B cell (primary cell): ENCODE results near the gene MAGEB3. TPM values are rescaled to one million over a fixed set of nuclear protein-coding genes. Genes with fewer than 3 reads are reported as not detected.
"Not testable (repeated sequence)": the region's sequence is repeated elsewhere in the genome, so short reads cannot be mapped to it uniquely, and the experiment has no call there.

ENCODE experiments used
- ATAC-seq: fragments of 200-7000 bp; cut with Tn5 transposase; one replicate; pipeline ENCODE4 v1.10.0; 2021; ENCODE audit warnings: low read depth, mild to moderate bottlenecking, moderate number of reproducible peaks, moderate library complexity
- CTCF ChIA-PET: fragments of 350-600 bp; sonication (Branson Sonifier 250); formaldehyde crosslinking; loops from one replicate; lab custom pipeline; 2021; ENCODE audit warnings: antibody characterized with exemption, inconsistent platforms; lab: Charles Lee
- POLR2A ChIA-PET: fragments of 350-600 bp; sonication (Branson Sonifier 250); formaldehyde crosslinking; loops from one replicate; lab custom pipeline; 2021; ENCODE audit warnings: antibody characterized with exemption; lab: Charles Lee
- DNase-seq: peaks from one replicate; pipeline ENCODE4 v3.0.0; 2013
- H2AFZ ChIP-seq: 2 replicates; pipeline ENCODE4 v1.6.1; 2012; ENCODE audit warnings: mild to moderate bottlenecking, low read depth, low read length; ENCODE audit not compliant: insufficient read depth, poor library complexity, severe bottlenecking
- H3K27ac ChIP-seq, 2 donors: 1 replicate in 1 of 2; 2 replicates in 1 of 2; pipeline ENCODE4 v1.5.1; 2012 to 2013; ENCODE audit warnings: low read length in 2 of 2, mild to moderate bottlenecking in 2 of 2, moderate library complexity in 1 of 2
- H3K27me3 ChIP-seq, 4 experiments: fragments of 200-600 bp in 1 of 4; sonication (generic) in 1 of 4; replicated peaks in 1 of 4; 1 replicate in 2 of 4; 2 replicates in 2 of 4; pipeline versions ENCODE4 v1.6.1 to v1.7.0; 2013 to 2016; ENCODE audit warnings: low read length in 3 of 4, mild to moderate bottlenecking in 2 of 4, mixed read lengths in 1 of 4, moderate library complexity in 1 of 4; ENCODE audit not compliant: insufficient read depth in 4 of 4, control insufficient read depth in 3 of 4; ENCODE audit errors: control extremely low read depth in 1 of 4
- H3K36me3 ChIP-seq, 2 experiments: replicated peaks in 1 of 2; 1 replicate in 1 of 2; 2 replicates in 1 of 2; pipeline versions ENCODE4 v1.6.1 to v1.7.1; 2013; ENCODE audit warnings: low read length in 1 of 2; ENCODE audit not compliant: insufficient read depth in 2 of 2, control insufficient read depth in 1 of 2; ENCODE audit errors: control extremely low read depth in 1 of 2, extremely low read depth in 1 of 2
- H3K4me1 ChIP-seq, 2 donors: fragments of 200-600 bp in 1 of 2; sonication (generic) in 1 of 2; 1 replicate in 1 of 2; 2 replicates in 1 of 2; pipeline versions ENCODE4 v1.5.1 to v1.6.1; 2013 to 2017; ENCODE audit warnings: low read length in 2 of 2; ENCODE audit not compliant: control insufficient read depth in 2 of 2, insufficient read depth in 2 of 2
- H3K4me2 ChIP-seq: replicated peaks from 2 replicates; pipeline ENCODE3; 2012; ENCODE audit warnings: mild to moderate bottlenecking, low read depth, low read length; ENCODE audit not compliant: poor library complexity, severe bottlenecking
- H3K4me3 ChIP-seq, 5 experiments: fragments of 200-600 bp in 1 of 5; sonication (generic) in 1 of 5; 1 replicate in 3 of 5; 2 replicates in 2 of 5; pipeline versions ENCODE4 v1.5.1 to v1.7.0; 2011 to 2016; ENCODE audit warnings: low read length in 4 of 5, mild to moderate bottlenecking in 4 of 5, low read depth in 2 of 5, control low read depth in 1 of 5, moderate library complexity in 1 of 5; ENCODE audit not compliant: insufficient read depth in 1 of 5; ENCODE audit errors: control extremely low read depth in 1 of 5, extremely low read depth in 1 of 5
- H3K79me2 ChIP-seq: fragments of 200-600 bp; sonication (generic); one replicate; pipeline ENCODE4 v1.6.0; 2016; ENCODE audit warnings: low read length; ENCODE audit not compliant: control insufficient read depth, insufficient read depth
- H3K9ac ChIP-seq: fragments of 200-600 bp; sonication (generic); 2 replicates; pipeline ENCODE4 v1.6.1; 2017; ENCODE audit warnings: mild to moderate bottlenecking, low read length, moderate library complexity
- H3K9me3 ChIP-seq, 3 donors: one replicate each; pipeline versions ENCODE4 v1.6.1 to v1.7.1; 2013; ENCODE audit warnings: low read length in 2 of 3; ENCODE audit not compliant: control insufficient read depth in 2 of 3, insufficient read depth in 1 of 3; ENCODE audit errors: control extremely low read depth in 1 of 3
- H4K20me1 ChIP-seq: 2 replicates; pipeline ENCODE4 v1.6.0; 2012; ENCODE audit warnings: mild to moderate bottlenecking, low read length; ENCODE audit not compliant: insufficient read depth, control insufficient read depth, poor library complexity, severe bottlenecking
- H3K27ac Mint-ChIP-seq: one replicate; pipeline ENCODE4 v1.8.0; 2021; ENCODE audit warnings: mixed read lengths
- H3K27me3 Mint-ChIP-seq: one replicate; pipeline ENCODE4 v1.8.0; 2021; ENCODE audit warnings: mixed read lengths
- H3K4me1 Mint-ChIP-seq: one replicate; pipeline ENCODE4 v1.8.0; 2021; ENCODE audit warnings: mixed read lengths
- H3K4me3 Mint-ChIP-seq: one replicate; pipeline ENCODE4 v1.8.0; 2021; ENCODE audit warnings: mixed read lengths
- H3K9me3 Mint-ChIP-seq: one replicate; pipeline ENCODE4 v1.8.0; 2022; ENCODE audit warnings: mixed read lengths; ENCODE audit not compliant: insufficient read depth
- CTCF ChIP-seq: fragments of 200-600 bp; IDR thresholded peaks from one replicate; pipeline ENCODE4 v1.8.0; 2022; ENCODE audit warnings: antibody characterized with exemption, mild to moderate bottlenecking
- EZH2 ChIP-seq: IDR thresholded peaks from 2 replicates; pipeline ENCODE4 v1.6.1; 2012; ENCODE audit warnings: borderline replicate concordance, low read depth, mild to moderate bottlenecking, moderate library complexity, low read length; ENCODE audit not compliant: insufficient read depth, poor library complexity, severe bottlenecking
- WGBS: methylation state at CpG from one replicate; pipeline ENCODE4 v1.1.5; 2013; ENCODE audit warnings: missing lambda C conversion rate; ENCODE audit not compliant: insufficient coverage; 5-methylcytosine and 5-hydroxymethylcytosine counted together
- intact Hi-C: fragments of 100-400 bp; cut with micrococcal nuclease; formaldehyde crosslinking; loops from one replicate; pipeline ENCODE4 v1.10.0; 2022
- polyA plus RNA-seq: library from polyadenylated mRNA; depleted of rRNA; stranded (reverse); fragments of >200 nt; gene quantifications from 2 replicates; pipeline ENCODE4 v1.2.3, GENCODE V29; 2012
- total RNA-seq, 2 donors: library from RNA; stranded (reverse); fragments of 120-200 nt in 1 of 2; gene quantifications; 1 replicate in 1 of 2; 2 replicates in 1 of 2; pipeline versions ENCODE4 v1.2.3 to v1.2.4, GENCODE V29; 2013 to 2022

The MAGEB3 gene
- total and polyA plus RNA-seq, 2 donors (not counting 1 experiment from before 2014, with no cell fraction given), result not detected

- Histone ChIP-seq H3K9ac (no peak overlapping the region), H3K79me2 (no peaks in the 10 kb centered on the region), H3K36me3 (no peaks in the 10 kb centered on the region), H3K27me3 (no peaks in the 10 kb centered on the region), H3K4me1 (no peaks in the 10 kb centered on the region), H3K4me2 (no peak overlapping the region), H2AFZ (no peak overlapping the region), H3K4me3 (no peak overlapping the region), H3K27ac (no peak overlapping the region), H4K20me1 (no peaks in the 10 kb centered on the region), H3K9me3 (no peaks in the 10 kb centered on the region)
- CTCF ChIA-PET, result no interaction called here
- Mint-ChIP-seq H3K9me3 (no peaks in the 10 kb centered on the region), H3K27ac (no peak overlapping the region), H3K4me1 (no peaks in the 10 kb centered on the region), H3K27me3 (peaks cover 5% of the 10 kb centered on the region), H3K4me3 (no peak overlapping the region)
- intact Hi-C loops, result no loop called here
- DNase-seq (no peak), ATAC-seq (no peak)
- no peak for TF ChIP-seq CTCF
- POLR2A ChIA-PET, result no interaction called here
- WGBS, result no CpG with 5 or more reads among the region's 3 CpGs
These were observed 46.9 kb upstream of the MAGEB3 start for GRCh38 chrX:30183554-30183953.

DNA sequence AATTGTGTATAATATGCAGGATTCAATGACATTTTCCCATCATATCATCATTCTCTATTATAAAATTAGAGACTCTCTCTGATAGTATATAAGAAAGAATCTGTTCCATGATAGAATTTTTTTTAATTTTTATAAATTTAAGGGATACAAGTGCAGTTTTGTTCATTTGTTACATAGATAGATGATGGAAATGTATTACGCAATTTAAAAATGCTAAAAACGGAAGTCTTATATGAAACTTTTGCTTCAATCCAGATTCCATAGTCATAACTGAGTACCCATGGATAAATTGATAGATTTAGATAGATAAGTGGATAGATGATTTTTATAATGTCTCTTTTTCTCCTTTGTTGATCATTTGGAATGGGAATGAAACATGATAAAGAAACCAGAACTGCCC lies 40.0 kb upstream of the MAGEB3 start:
- DNase-seq, result no peak
- Mint-ChIP-seq H3K4me1 (no peaks in the 10 kb centered on the region), H3K4me3 (no peak overlapping the region), H3K27ac (no peak overlapping the region), H3K27me3 (no peaks in the 10 kb centered on the region), H3K9me3 (no peaks in the 10 kb centered on the region)
- intact Hi-C loops, result no loop called here
- ChIA-PET CTCF (no interaction called here), POLR2A (no interaction called here)
- H3K79me2 ChIP-seq, result no peaks in the 10 kb centered on the region
- H3K9me3 ChIP-seq, result no peaks in the 10 kb centered on the region
- H3K9ac ChIP-seq, result no peak overlapping the region
- no peaks in the 10 kb centered on the region for H3K4me1 ChIP-seq
- WGBS, result no CpG with 5 or more reads among the region's 2 CpGs
- H3K4me2 ChIP-seq, result no peak overlapping the region
- TF ChIP-seq CTCF (no peak), EZH2 (no peak)
- no peaks in the 10 kb centered on the region for H3K27me3 ChIP-seq
- ATAC-seq, result no peak
- H3K4me3 ChIP-seq, result no peak overlapping the region
- no peaks in the 10 kb centered on the region for H3K36me3 ChIP-seq
- no peak overlapping the region for H3K27ac ChIP-seq
- no peak overlapping the region for H2AFZ ChIP-seq
- no peaks in the 10 kb centered on the region for H4K20me1 ChIP-seq

DNA sequence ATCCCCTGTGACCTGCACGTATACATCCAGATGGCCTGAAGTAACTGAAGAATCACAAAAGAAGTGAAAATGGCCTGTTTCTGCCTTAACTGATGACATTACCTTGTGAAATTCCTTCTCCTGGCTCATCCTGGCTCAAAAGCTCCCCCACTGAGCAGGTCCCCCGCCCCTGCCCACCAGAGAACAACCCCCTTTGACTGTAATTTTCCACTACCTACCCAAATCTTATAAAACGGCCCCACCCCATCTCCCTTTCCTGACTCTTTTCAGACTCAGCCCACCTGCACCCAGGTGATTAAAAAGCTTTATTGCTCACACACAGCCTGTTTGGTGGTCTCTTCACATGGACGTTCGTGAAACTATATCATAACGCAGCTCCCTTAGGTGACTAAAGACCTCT lies 36.5 kb upstream of the MAGEB3 start:
- H3K27ac Mint-ChIP-seq, result not testable (repeated sequence)

More for the DNA sequence above, 36.5 kb upstream of the MAGEB3 start:
- H3K9me3 Mint-ChIP-seq, H3K4me3 ChIP-seq, H3K4me1 ChIP-seq, intact Hi-C loops, H4K20me1 ChIP-seq, H3K27me3 ChIP-seq, H3K27ac ChIP-seq, H3K27me3 Mint-ChIP-seq, CTCF ChIA-PET, ATAC-seq, POLR2A ChIA-PET, H3K4me2 ChIP-seq, H3K36me3 ChIP-seq, DNase-seq, H3K4me3 Mint-ChIP-seq, H3K4me1 Mint-ChIP-seq, H3K9me3 ChIP-seq, H2AFZ ChIP-seq, H3K79me2 ChIP-seq, H3K9ac ChIP-seq: not testable (repeated sequence)
- 93% methylated on average over 2 of the region's 6 CpGs for WGBS
